ENCODE results near the gene ABI1.

The ABI1 gene

GRCh38 chr10:26770069-26770468 is 90.7 kb downstream of the ABI1 start:
- no peak for DNase-seq (ENCODE audit: low spot score)

- no peak for DNase-seq (ENCODE audit: low spot score)
These were observed 95.2 kb downstream of the ABI1 start for GRCh38 chr10:26765549-26765948.

- no peak for DNase-seq (ENCODE audit: low spot score)
These were observed 101.8 kb downstream of the ABI1 start for GRCh38 chr10:26759008-26759407.

GRCh38 chr10:26755443-26755903 is 105.3 kb downstream of the ABI1 start:
- DNase-seq (ENCODE audit: low spot score) = no peak

- no peak for DNase-seq (ENCODE audit: low spot score)
These were observed 114.7 kb downstream of the ABI1 start for GRCh38 chr10:26746061-26746460.

GRCh38 chr10:26743841-26744240 is 116.9 kb downstream of the ABI1 start:
- DNase-seq (ENCODE audit: low spot score) = no peak

- DNase-seq (ENCODE audit: low spot score) = no peak
These were observed 117.7 kb downstream of the ABI1 start for GRCh38 chr10:26743091-26743490.

GRCh38 chr10:26741368-26741767 is 119.4 kb downstream of the ABI1 start:
- DNase-seq (ENCODE audit: low spot score) = no peak

GRCh38 chr10:26739071-26739631 is 121.6 kb downstream of the ABI1 start:
- no peak for DNase-seq (ENCODE audit: low spot score)

- DNase-seq (ENCODE audit: low spot score) = no peak
These were observed 122.4 kb downstream of the ABI1 start for GRCh38 chr10:26738301-26738911.

- peak; percentile 39 for DNase-seq (ENCODE audit: low spot score)
These were observed 123.0 kb downstream of the ABI1 start for GRCh38 chr10:26737730-26738129.

GRCh38 chr10:26735435-26735834 is 125.3 kb downstream of the ABI1 start:
- no peak for DNase-seq (ENCODE audit: low spot score)

GRCh38 chr10:26733750-26734568 is 126.8 kb downstream of the ABI1 start:
- DNase-seq (ENCODE audit: low spot score) = no peak

GRCh38 chr10:26730552-26730951 is 130.2 kb downstream of the ABI1 start:
- DNase-seq (ENCODE audit: low spot score) = no peak

- DNase-seq (ENCODE audit: low spot score) = no peak
These were observed 131.4 kb downstream of the ABI1 start for GRCh38 chr10:26729395-26729794.

- DNase-seq (ENCODE audit: low spot score) = no peak
These were observed 131.8 kb downstream of the ABI1 start for GRCh38 chr10:26728957-26729356.

- no peak for DNase-seq (ENCODE audit: low spot score)
These were observed 133.8 kb downstream of the ABI1 start for GRCh38 chr10:26727005-26727404.

- DNase-seq (ENCODE audit: low spot score) = peak; percentile 57
These were observed 134.7 kb downstream of the ABI1 start for GRCh38 chr10:26725837-26726727.

GRCh38 chr10:26723016-26723415 is 137.7 kb downstream of the ABI1 start:
- DNase-seq (ENCODE audit: low spot score) = no peak

GRCh38 chr10:26721561-26721960 is 139.2 kb downstream of the ABI1 start:
- DNase-seq (ENCODE audit: low spot score) = peak; percentile 54

- no peak for DNase-seq (ENCODE audit: low spot score)
These were observed 143.3 kb downstream of the ABI1 start for GRCh38 chr10:26717476-26717875.

GRCh38 chr10:26715137-26715487 is 145.6 kb downstream of the ABI1 start:
- DNase-seq (ENCODE audit: low spot score) = no peak

All from CD4-positive, alpha-beta T cell treated with Interleukin-2 at 100 ng/mL for 4 hours (primary cell).